Retina (tissue), 1 donor: ENCODE measurements around the gene MEST.
A peak's percentile ranks its signal among the peaks of the same experiment; 100 is the strongest.
"Not testable (repeated sequence)": the region's sequence is repeated elsewhere in the genome, so short reads cannot be mapped to it uniquely, and the experiment has no call there.

ENCODE experiments used
- DNase-seq: peaks from one replicate; pipeline ENCODE4 v3.0.0-alpha.2; 2016

The MEST gene

DNA sequence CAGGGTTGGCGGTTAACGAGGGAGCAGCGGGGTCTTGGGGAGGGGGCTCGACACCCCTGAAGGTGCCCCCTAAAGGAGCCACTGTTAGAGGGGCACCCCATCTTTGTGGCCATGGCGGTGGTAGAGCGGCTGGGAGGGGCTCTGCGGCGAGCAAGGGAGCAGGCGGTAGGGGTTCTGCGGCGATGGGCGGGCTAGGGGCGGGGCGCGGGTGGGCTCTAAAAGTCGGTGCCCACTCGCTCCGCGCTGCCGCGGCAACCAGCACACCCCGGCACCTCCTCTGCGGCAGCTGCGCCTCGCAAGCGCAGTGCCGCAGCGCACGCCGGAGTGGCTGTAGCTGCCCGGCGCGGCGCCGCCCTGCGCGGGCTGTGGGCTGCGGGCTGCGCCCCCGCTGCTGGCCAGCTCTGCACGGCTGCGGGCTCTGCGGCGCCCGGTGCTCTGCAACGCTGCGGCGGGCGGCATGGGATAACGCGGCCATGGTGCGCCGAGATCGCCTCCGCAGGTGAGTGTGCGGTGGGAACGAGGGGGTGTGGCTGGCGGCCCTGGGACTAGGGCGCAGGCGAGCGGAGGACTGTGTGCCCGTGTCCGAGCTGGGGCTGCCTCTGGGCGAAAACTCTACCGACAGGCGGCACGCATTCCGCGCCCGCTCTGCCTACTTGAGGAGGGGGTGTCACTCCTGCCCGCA, at the start of gene MEST:
TSS of gene MEST (plus strand) at position 245 of the 682 bp plus-strand sequence. CDS start at position 474, 229 bp downstream.
- peak; percentile 73 for DNase-seq

DNA sequence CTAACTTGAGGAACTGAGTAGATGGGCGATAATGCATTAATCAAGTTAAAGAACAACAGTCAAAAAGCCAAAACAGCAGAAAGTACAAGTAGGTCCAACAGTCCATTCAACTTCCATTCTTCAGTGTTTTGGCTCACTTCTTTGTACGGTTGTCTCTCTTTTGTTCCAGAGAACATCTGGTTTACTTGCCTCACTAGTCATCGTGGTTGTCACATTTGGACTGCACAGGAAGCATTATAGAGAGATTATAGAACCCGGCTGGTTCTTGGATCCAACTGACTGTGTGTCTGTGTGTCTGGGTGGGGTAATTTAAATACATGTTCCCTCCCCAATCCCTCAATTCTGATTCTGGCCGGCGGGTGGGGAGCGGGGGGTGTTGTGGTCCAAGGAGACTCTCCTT, 49.3 kb upstream of the MEST start:
- DNase-seq: no peak

DNA sequence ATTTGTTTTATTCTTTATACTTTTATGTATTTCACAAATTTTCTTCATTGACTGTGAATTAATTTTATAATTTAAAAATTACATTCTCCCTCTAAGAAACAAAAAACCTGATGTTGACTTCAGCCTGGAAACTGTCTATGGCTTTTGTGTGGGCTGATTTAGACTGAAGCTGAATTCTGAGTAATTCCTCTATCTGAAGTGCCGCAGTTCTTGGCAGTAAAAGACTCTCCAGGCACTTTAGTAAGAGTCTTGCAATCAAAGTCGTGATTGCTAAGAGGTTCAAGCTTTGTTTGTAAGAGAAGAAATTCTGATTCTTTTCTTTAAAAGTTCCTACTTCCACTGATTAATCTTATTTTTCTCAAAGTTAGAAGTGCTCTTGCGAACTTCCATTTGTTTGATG, 47.7 kb upstream of the MEST start:
- no peak for DNase-seq

DNA sequence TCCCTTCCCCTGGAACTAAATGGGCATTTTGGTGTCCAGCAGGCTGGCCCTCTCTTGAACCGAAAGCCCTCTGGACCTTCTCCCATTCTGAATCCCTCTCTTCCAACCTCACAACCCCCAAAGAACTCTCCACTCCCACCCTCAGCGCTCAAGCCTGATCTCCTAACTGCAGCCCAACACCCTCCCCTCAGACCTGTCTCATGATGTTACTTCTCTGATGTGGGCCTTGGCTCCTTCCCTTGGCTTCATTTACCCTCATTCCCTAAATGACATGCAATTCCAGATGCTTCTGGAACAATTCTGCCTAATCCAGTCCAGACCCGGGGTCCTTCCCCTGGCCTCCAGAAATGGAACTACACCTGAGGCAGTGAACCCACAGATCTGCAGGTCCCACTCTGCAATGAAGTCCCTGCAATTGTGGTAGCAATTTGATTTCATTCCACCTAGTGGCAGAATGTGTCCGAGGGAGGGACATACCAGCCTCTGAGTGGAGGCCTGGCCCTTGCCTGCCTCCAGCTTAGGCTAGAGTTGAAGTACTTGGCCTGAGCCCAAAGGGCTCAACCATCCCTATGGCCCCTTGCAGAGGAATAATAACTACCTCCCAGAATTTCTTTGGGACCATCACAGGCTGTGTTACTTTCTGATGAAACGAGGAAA, 47.0 kb upstream of the MEST start:
- no peak for DNase-seq

- no peak for DNase-seq
Observed at GRCh38 chr7:130446259-130446658, 45.6 kb upstream of the MEST start.

GRCh38 chr7:130451344-130451743, 40.5 kb upstream of the MEST start:
- not testable (repeated sequence) for DNase-seq

DNA sequence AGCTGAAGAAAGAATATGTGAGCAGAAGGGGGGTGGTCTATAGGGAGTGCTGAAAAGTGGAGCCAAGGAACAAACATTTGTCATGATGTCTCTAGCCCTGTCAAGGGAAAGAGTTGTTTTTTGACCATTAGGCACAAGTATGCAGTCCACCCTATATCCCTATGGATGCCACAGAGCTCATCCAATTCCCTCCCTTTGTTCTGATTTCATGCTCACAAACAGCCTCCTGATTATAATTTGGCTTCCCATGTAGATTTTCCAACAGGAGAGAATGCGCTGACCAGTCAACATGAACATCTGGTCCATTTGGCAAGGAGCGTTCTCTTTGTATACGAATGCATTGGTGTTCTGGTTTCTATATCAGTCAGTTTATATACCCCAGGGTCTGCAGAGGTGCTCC, 38.9 kb upstream of the MEST start:
- no peak for DNase-seq

- no peak for DNase-seq
Observed at GRCh38 chr7:130454959-130455358, 36.9 kb upstream of the MEST start.

DNA sequence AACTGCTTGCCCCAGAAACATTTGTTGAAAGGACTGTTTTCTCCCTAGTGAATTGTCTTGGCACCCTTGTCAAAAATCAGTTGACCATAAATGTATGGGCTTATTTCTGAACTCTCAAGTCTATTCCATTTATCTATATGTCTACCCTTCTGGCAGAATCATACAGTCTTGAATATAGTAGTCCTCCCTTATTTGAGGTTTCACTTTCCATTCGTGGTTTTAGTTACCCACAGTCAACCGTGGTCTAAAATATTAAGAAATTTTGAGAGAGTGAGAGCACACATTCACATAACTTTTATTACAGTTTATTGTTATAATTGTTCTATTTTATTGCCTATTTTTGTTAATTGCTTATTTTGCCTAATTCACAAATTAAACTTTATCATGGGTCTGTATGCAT, 33.6 kb upstream of the MEST start:
- no peak for DNase-seq

- no peak for DNase-seq
Observed at GRCh38 chr7:130461272-130461671, 30.6 kb upstream of the MEST start.

- no peak for DNase-seq
Observed at GRCh38 chr7:130463553-130464434, 28.1 kb upstream of the MEST start.

- DNase-seq: no peak
Observed at GRCh38 chr7:130468612-130469011, 23.3 kb upstream of the MEST start.

- no peak for DNase-seq
Observed at GRCh38 chr7:130471974-130472373, 19.9 kb upstream of the MEST start.

- DNase-seq: no peak
Observed at GRCh38 chr7:130473289-130473688, 18.6 kb upstream of the MEST start.

DNA sequence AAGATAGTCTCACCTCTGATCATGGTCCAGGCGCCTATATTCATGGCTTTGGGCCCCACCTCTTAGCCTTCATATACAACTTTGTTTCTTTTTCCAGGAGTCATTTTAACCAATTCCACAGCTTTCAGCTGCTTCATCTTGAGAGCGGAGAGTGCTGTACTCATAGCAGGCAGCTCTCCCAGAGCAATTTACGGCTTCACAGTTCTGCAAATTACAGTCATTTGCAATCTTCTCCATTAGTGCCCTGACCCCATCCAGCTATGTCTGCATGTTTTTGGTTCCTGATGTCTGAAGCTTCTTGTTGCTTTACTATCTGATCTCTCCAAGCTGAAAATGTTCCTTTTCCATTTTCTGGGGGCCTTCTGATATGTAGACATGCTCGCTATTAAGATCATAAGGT, 18.0 kb upstream of the MEST start:
- no peak for DNase-seq

DNA sequence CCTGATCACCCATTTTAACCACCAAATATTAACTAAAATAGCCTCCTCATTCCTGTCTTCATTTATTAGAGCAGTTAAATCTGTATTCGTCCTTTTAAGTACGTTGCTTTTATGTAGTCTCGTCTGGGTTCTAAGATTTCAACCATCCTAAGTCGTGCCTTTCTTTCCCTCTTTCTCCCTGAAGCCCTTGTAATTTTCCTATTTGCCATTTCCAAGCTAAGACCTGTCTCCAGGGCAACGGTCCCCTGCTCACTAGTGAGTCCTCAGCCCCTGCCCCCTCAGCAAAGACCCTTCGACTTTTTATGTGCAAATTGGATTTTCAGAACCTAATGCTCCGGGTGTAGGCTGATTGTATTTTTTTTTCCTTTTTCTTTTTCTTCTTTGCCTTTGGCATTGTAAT, 16.1 kb upstream of the MEST start:
- DNase-seq: peak; percentile 67

DNA sequence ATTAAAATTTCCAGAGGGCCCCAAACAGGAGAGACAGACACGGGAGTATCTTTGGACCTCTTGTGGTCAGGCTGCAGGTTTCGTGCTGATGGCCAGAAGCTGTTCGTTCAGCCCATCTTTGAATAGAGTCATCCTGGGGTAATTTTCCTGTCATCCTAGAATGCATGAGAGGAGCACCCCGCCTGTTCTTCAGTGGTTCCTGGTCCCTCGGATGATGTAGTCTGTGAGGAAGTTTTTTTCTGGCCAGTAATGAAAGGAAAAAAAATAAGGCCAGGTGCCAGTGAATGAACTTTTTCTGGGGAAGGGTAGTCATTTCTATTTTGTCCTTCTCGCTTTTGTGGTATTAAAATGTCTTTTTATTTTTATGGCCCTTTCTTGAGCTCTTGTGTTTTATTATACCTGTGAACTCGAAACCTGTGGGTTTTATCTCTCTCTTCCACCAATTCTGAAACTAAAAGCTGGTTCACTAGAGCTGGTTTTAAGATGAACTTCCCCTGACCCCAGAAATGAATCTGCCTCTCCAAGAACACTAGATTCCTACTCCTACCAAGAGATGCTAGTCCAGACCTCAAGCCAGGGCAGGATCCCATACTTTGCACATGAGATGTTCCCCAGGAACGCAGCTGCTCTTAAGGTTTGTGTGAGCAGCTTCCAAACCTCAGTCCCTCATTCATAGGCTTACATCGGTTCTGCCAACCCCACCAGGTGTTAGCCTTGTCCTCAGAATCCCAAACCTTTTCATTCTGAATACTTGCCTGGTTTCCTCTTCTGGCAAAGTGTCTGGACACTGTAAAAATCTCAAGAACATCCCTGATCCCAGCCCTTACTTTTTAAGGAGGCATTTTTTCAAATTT, 15.4 kb upstream of the MEST start:
- DNase-seq: no peak

- no peak for DNase-seq
Observed at GRCh38 chr7:130478991-130479390, 12.9 kb upstream of the MEST start.

DNA sequence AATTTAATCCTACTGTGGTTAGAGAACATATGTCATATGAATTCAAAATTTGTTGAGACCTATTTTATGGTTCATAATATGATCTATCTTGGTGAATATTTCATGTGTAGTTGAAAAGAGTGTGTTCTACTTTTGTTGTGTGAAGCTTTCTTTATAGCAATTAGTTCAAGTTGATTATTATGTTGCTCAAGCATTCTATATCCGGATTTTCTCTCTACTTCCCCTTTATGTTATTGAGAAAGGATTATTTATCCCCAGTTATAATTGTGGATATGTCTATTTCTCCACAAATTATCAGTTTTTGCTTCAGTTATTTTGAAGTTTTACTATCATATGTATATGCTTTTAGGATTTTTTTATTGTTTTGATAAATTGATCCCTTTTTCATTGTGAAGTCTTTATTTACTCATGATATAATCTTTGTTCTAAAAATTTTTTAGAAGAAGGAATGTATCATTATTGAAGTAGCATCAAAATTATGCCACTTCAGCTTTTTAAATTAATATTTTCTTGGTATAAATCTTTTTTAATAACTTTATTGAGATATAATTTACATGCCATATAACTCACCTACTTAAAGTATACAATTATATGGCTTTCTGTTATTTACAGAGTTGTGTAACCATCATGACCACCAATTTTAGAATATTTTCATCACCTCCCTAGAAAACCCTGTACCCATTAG, 12.0 kb upstream of the MEST start:
- DNase-seq: no peak

DNA sequence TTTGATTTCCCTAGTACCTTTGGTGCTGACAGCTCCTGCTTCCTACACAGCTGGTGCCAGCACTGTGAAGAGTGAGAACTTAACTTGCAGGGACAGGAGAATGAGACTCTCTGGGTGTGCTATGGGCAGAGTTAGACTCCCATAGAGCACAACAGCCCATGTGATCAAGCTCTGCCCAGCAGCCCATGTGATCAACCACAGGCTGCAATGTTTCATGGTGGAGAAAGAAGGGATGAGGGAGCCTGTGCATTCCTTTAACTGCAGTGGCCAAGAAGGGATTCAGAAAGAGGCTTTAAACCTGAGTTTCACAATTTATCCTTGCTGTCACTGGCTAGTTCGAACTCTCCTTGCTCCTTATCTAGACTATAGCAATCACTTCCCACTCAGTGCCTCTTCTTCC, 10.0 kb upstream of the MEST start:
- DNase-seq: peak; percentile 12

DNA sequence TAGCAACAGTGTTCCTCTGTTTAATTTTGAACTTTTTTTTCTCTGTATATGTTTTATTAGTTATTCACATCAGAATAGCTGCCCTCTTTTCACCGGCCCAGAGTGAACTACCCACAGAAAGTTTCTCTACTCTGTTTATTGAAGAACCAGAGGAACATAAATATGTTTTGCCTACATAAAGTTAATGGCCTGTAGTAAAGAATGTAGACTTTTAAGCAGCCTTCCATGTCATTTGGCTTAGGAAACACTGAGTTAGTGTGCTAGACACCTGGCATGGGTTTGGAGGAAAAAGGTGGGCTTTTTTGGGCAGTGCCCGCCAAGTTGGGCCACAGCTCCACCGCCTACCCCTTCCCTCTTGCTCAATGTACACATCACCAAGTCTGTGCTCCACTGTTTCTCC, 8.9 kb upstream of the MEST start:
- DNase-seq: no peak

- DNase-seq: no peak
Observed at GRCh38 chr7:130485734-130486113, 6.2 kb upstream of the MEST start.
